GM23248 (cell line): Measurements from ENCODE around the gene PLD1.

Experiments
- EZH2 ChIP-seq: fragments of 200-600 bp; sonication (generic); IDR thresholded peaks from 2 replicates; pipeline ENCODE4 v1.6.1; 2018; ENCODE audit warnings: antibody characterized with exemption, mild to moderate bottlenecking; ENCODE audit not compliant: insufficient read depth, poor library complexity, severe bottlenecking
- EZH2phosphoT487 ChIP-seq: fragments of 200-600 bp; sonication (generic); IDR thresholded peaks from 2 replicates; pipeline ENCODE4 v1.6.1; 2018; ENCODE audit warnings: antibody characterized with exemption, moderate library complexity, mild to moderate bottlenecking, low read depth; ENCODE audit not compliant: insufficient read depth

DNA sequence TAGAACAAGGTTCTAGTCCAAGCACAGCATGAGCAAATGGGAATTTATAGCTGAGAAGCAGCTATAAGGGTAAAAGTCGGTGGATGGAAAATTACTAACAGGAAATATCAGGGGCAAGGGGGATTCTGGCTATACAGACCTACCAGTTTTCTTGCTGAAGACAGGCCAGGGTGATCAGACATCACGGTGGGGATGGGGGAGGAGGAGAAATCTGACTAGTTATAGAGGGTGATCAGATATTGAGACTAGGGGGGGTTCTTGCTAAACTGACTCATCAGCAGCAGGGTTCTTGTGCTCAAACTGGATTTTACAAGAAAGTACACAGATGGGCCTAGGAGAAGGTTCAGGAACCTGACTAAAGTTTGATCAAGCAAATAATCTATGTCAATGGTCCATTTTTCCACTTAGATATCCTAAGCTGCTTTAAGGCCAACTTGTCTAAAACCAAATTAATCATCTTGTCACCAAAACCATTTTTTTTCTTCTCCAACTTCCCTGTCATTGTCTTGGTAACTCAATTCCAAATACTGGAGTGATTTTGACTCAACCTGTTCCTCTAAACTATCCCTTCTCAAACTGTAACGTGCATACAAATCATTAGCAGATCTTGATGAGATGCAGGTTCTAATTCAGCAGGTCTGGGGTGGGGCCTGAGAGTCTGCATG, 37.4 kb upstream of the PLD1 start:
- TF ChIP-seq EZH2phosphoT487 = no peak
- no peak for TF ChIP-seq EZH2
